Ectodermal cell (in vitro differentiated cells): Measurements from ENCODE around the gene CEACAM18.

Source experiments
- H3K27ac ChIP-seq: 2 replicates; pipeline ENCODE4 v1.7.0; 2013; ENCODE audit warnings: mild to moderate bottlenecking, low read depth, low read length; ENCODE audit not compliant: insufficient read depth, poor library complexity, severe bottlenecking
- H3K27me3 ChIP-seq: 2 replicates; pipeline ENCODE4 v1.7.0; 2013; ENCODE audit warnings: mild to moderate bottlenecking, low read length; ENCODE audit not compliant: insufficient read depth, control insufficient read depth, poor library complexity, severe bottlenecking
- H3K36me3 ChIP-seq: one replicate; pipeline ENCODE4 v1.7.0; 2013; ENCODE audit warnings: low read length; ENCODE audit not compliant: control insufficient read depth, insufficient read depth
- H3K4me1 ChIP-seq: one replicate; pipeline ENCODE4 v1.7.0; 2013; ENCODE audit warnings: low read length; ENCODE audit not compliant: control insufficient read depth, insufficient read depth
- H3K4me3 ChIP-seq: 2 replicates; pipeline ENCODE4 v1.7.0; 2013; ENCODE audit warnings: low read depth, low read length, control low read depth; ENCODE audit not compliant: insufficient read depth
- H3K9me3 ChIP-seq: 2 replicates; pipeline ENCODE4 v1.7.0; 2013; ENCODE audit warnings: mild to moderate bottlenecking, low read length, moderate library complexity; ENCODE audit not compliant: control insufficient read depth
- WGBS, 2 experiments: methylation state at CpG; one replicate each; pipeline ENCODE4 v1.1.7; 2013; ENCODE audit warnings: missing lambda C conversion rate in 2 of 2; 5-methylcytosine and 5-hydroxymethylcytosine counted together

Gene CEACAM18

GRCh38 chr19:51525651-51526050 is 47.3 kb downstream of the CEACAM18 start:
- Histone ChIP-seq H3K27ac (no peak overlapping the region), H3K36me3 (no peaks in the 10 kb centered on the region), H3K9me3 (no peaks in the 10 kb centered on the region), H3K4me3 (no peak overlapping the region), H3K4me1 (no peaks in the 10 kb centered on the region), H3K27me3 (peaks cover 16% of the 10 kb centered on the region)
- 64 to 72% methylated on average over 4 of the region's 4 CpGs for WGBS, 2 experiments

- no peaks in the 10 kb centered on the region for H3K9me3 ChIP-seq
- 82 to 89% methylated on average over 2 of the region's 2 CpGs for WGBS, 2 experiments
- no peaks in the 10 kb centered on the region for H3K36me3 ChIP-seq
- H3K27me3 ChIP-seq, result peaks cover 39% of the 10 kb centered on the region
- no peaks in the 10 kb centered on the region for H3K4me1 ChIP-seq
- H3K4me3 ChIP-seq, result no peak overlapping the region
- H3K27ac ChIP-seq, result no peak overlapping the region
These were observed 51.0 kb downstream of the CEACAM18 start for GRCh38 chr19:51529301-51529700.

- no peaks in the 10 kb centered on the region for H3K36me3 ChIP-seq
- 83 to 91% methylated on average over 8 of the region's 8 CpGs for WGBS, 2 experiments
These were observed 52.3 kb downstream of the CEACAM18 start for GRCh38 chr19:51530616-51531015.

GRCh38 chr19:51531349-51532315 is 53.3 kb downstream of the CEACAM18 start, which contains the start of gene SIGLEC6:
SIGLEC6 (minus strand) TSS chr19:51531670; CDS start chr19:51531648, 22 bp downstream.
- Histone ChIP-seq H3K36me3 (no peaks in the 10 kb centered on the region), H3K4me3 (no peak within 1 kb of the TSS), H3K4me1 (no peaks in the 10 kb centered on the region), H3K27me3 (peaks cover 39% of the 10 kb centered on the region), H3K27ac (no peak within 1 kb of the TSS), H3K9me3 (no peaks in the 10 kb centered on the region)
- WGBS, 2 experiments, result 53 to 60% methylated on average over 25 of the region's 25 CpGs

More at GRCh38 chr19:51530616-51531015, 52.3 kb downstream of the CEACAM18 start:
- Histone ChIP-seq H3K4me1 (no peaks in the 10 kb centered on the region), H3K27ac (no peak overlapping the region), H3K27me3 (peaks cover 39% of the 10 kb centered on the region), H3K9me3 (no peaks in the 10 kb centered on the region), H3K4me3 (no peak overlapping the region)

- no peaks in the 10 kb centered on the region for H3K36me3 ChIP-seq
- H3K27ac ChIP-seq, result no peak overlapping the region
- peaks cover 33% of the 10 kb centered on the region for H3K27me3 ChIP-seq
- WGBS, 2 experiments, result 77 to 86% methylated on average over 1 of the region's 1 CpG
- H3K4me1 ChIP-seq, result no peaks in the 10 kb centered on the region
- H3K9me3 ChIP-seq, result no peaks in the 10 kb centered on the region
- H3K4me3 ChIP-seq, result no peak overlapping the region
These were observed 57.2 kb downstream of the CEACAM18 start for GRCh38 chr19:51535535-51535934.

- Histone ChIP-seq H3K36me3 (no peaks in the 10 kb centered on the region), H3K27ac (no peak overlapping the region), H3K4me1 (no peaks in the 10 kb centered on the region), H3K9me3 (no peaks in the 10 kb centered on the region), H3K4me3 (no peak overlapping the region), H3K27me3 (peaks cover 4% of the 10 kb centered on the region)
- 81 to 88% methylated on average over 4 of the region's 4 CpGs for WGBS, 2 experiments
These were observed 61.6 kb downstream of the CEACAM18 start for GRCh38 chr19:51539821-51540366.
